Measurements from ENCODE around the gene LAG3.
A peak's percentile ranks its signal among the peaks of the same experiment; 100 is the strongest.

DNA sequence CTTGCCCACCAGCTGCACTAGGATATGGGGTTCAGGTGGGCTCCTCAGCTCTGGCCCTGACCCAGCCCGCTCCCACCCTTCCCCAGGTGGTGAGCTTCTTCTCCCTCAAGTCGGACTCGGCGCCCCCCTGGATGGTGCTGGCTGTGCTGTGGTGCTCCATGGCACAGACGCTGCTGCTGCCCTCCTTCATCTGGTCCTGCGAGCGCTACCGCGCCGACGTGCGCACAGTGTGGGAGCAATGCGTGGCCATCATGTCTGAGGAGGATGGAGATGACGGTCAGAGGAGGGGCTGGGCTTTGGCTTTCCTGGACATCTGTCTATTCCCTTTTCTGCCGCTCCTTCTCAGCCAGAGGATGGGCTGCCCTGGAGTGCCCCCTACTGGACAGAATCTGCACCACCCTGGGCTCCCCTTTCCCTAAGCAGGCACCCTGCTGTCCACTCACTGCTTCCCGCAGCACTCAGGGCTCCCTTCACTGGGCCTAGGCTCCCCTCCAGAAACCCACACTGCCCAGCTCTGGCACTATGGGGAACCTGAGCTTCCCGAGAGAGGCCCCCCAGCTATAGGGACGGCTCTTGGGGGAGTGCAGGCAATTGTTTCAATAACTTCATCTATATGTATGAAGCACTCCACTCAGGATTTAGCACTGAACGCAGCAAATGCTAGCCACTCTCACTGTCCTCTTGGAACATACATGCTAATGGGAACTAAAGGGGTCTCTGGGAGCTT is 53.2 kb downstream of the LAG3 start:
- TF ChIP-seq, protein P1, sequence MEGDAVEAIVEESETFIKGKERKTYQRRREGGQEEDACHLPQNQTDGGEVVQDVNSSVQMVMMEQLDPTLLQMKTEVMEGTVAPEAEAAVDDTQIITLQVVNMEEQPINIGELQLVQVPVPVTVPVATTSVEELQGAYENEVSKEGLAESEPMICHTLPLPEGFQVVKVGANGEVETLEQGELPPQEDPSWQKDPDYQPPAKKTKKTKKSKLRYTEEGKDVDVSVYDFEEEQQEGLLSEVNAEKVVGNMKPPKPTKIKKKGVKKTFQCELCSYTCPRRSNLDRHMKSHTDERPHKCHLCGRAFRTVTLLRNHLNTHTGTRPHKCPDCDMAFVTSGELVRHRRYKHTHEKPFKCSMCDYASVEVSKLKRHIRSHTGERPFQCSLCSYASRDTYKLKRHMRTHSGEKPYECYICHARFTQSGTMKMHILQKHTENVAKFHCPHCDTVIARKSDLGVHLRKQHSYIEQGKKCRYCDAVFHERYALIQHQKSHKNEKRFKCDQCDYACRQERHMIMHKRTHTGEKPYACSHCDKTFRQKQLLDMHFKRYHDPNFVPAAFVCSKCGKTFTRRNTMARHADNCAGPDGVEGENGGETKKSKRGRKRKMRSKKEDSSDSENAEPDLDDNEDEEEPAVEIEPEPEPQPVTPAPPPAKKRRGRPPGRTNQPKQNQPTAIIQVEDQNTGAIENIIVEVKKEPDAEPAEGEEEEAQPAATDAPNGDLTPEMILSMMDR (optimal IDR thresholded peaks at IDR 0.05 in 1 of 3, IDR thresholded peaks at IDR 0.05 in 1 of 3, conservative IDR thresholded peaks at IDR 0.05 in 1 of 3; ENCODE audit: extremely low read depth in 1 of 3, insufficient read depth in 2 of 3, low read length in 3 of 3) = peak in 2 of 3 experiments; percentile 94 to 96
- TF ChIP-seq EZH2 (IDR thresholded peaks at IDR 0.05; ENCODE audit: low read length) = peak; percentile 32
